ENCODE results near the gene MPPED2.

GRCh38 chr11:30481796-30482195, 104.4 kb downstream of the MPPED2 start:
- TF ChIP-seq TARDBP (IDR thresholded peaks at IDR 0.05) (no peak), ARNT (IDR thresholded peaks at IDR 0.05) (no peak), SUZ12 (IDR thresholded peaks at IDR 0.05) (no peak), CTBP1 (IDR thresholded peaks at IDR 0.05; ENCODE audit: borderline replicate concordance) (no peak), NFRKB (IDR thresholded peaks at IDR 0.05) (no peak), ZNF384 (IDR thresholded peaks at IDR 0.05) (no peak), FOXM1 (IDR thresholded peaks at IDR 0.05; ENCODE audit: borderline replicate concordance) (no peak), PKNOX1 (IDR thresholded peaks at IDR 0.05) (peak; percentile 63)
